RWPE1 (cell line): ENCODE data around the gene HRCT1.

Source experiments
- CTCF ChIA-PET: fragments of 350-600 bp; sonication (Branson Sonifier 250); formaldehyde crosslinking; extraction: SDS; loops from one replicate; lab custom pipeline; 2021; lab: Yijun Ruan, JAX
- POLR2A ChIA-PET: fragments of 400-600 bp; formaldehyde crosslinking; extraction: SDS; loops from one replicate; lab custom pipeline; 2020; ENCODE audit warnings: antibody characterized with exemption; ENCODE audit not compliant: low non-redundant PET; lab: Yijun Ruan, JAX
- DNase-seq: peaks from one replicate; pipeline ENCODE4 v3.0.0; 2012; ENCODE audit warnings: low spot score
- H3K27ac ChIP-seq: fragments of 450-650 bp; 2 replicates; pipeline ENCODE4 v1.5.1; 2017
- CTCF ChIP-seq: fragments of 450-650 bp; conservative IDR thresholded peaks from 2 replicates; pipeline ENCODE4 v1.5.1; 2017; ENCODE audit warnings: low read depth, mild to moderate bottlenecking

The HRCT1 gene

GRCh38 chr9:35914301-35914807 lies 8.4 kb downstream of the HRCT1 start:
- DNase-seq: no peak
- no peak for TF ChIP-seq CTCF
- POLR2A ChIA-PET: no interaction called here
- peak overlapping the region; percentile 48 for H3K27ac ChIP-seq
- CTCF ChIA-PET: interaction anchor here (0.6 kb wide), 1 partner anchor 33 kb away, joined by 3 read pairs; no protein-coding TSS in a partner anchor

GRCh38 chr9:35915681-35916294 lies 9.8 kb downstream of the HRCT1 start:
- DNase-seq: no peak
- peak overlapping the region; percentile 48; the same call in 1 of the 2 replicates for H3K27ac ChIP-seq
- TF ChIP-seq CTCF: no peak
- ChIA-PET CTCF (no interaction called here), POLR2A (no interaction called here)

- ChIA-PET CTCF (interaction anchor here (0.5 kb wide), 1 partner anchor 1541 kb away, joined by 3 read pairs; no protein-coding TSS in a partner anchor), POLR2A (no interaction called here)
- DNase-seq: no peak
- no peak for TF ChIP-seq CTCF
- no peak overlapping the region for H3K27ac ChIP-seq
Observed at GRCh38 chr9:35917261-35917660, 11.3 kb downstream of the HRCT1 start.

- CTCF ChIA-PET: interaction anchor here (0.7 kb wide), 1 partner anchor 401 kb away, joined by 5 read pairs; no protein-coding TSS in a partner anchor
- POLR2A ChIA-PET: no interaction called here
- TF ChIP-seq CTCF: no peak
- no peak overlapping the region for H3K27ac ChIP-seq
- no peak for DNase-seq
Observed at GRCh38 chr9:35918780-35919179, 12.8 kb downstream of the HRCT1 start.

GRCh38 chr9:35919212-35920008 lies 13.4 kb downstream of the HRCT1 start:
- H3K27ac ChIP-seq: no peak overlapping the region
- ChIA-PET CTCF (interaction anchor here (0.5 kb wide), 1 partner anchor 87 kb away, joined by 3 read pairs; no protein-coding TSS in a partner anchor), POLR2A (no interaction called here)
- DNase-seq: no peak
- TF ChIP-seq CTCF: no peak

- ChIA-PET CTCF (interaction anchor here (0.5 to 0.8 kb wide), 2 partner anchors 9 to 86 kb away, joined by 3 read pairs; no protein-coding TSS in a partner anchor), POLR2A (no interaction called here)
- DNase-seq: no peak
- no peak overlapping the region for H3K27ac ChIP-seq
- TF ChIP-seq CTCF: no peak
Observed at GRCh38 chr9:35920051-35920620, 14.1 kb downstream of the HRCT1 start.
